ENCODE data around the gene RTF2. TPM values are rescaled to one million over a fixed set of nuclear protein-coding genes. Genes with fewer than 3 reads are reported as not detected.
A peak's percentile ranks its signal among the peaks of the same experiment; 100 is the strongest.

Gene RTF2
- total RNA-seq, 2 experiments from 2014 or later, result 70.3 to 76.3 TPM

- no peaks in the 10 kb centered on the region for H3K9me3 Mint-ChIP-seq
- H3K27me3 Mint-ChIP-seq, result no peaks in the 10 kb centered on the region
- peak overlapping the region; percentile 93 for H3K27ac Mint-ChIP-seq
- peaks cover 69% of the 10 kb centered on the region for H3K4me1 Mint-ChIP-seq
- peaks cover 21% of the 10 kb centered on the region for H3K36me3 Mint-ChIP-seq
- peak overlapping the region; percentile 79 for H3K4me3 Mint-ChIP-seq
- DNase-seq, result no peak
Measured at GRCh38 chr20:56429941-56430340, 38.5 kb upstream of the RTF2 start.

GRCh38 chr20:56430461-56430860 lies 38.0 kb upstream of the RTF2 start:
- peaks cover 21% of the 10 kb centered on the region for H3K36me3 Mint-ChIP-seq
- no peak for DNase-seq
- no peaks in the 10 kb centered on the region for H3K9me3 Mint-ChIP-seq
- peak overlapping the region; percentile 93 for H3K27ac Mint-ChIP-seq
- H3K27me3 Mint-ChIP-seq, result no peaks in the 10 kb centered on the region
- H3K4me3 Mint-ChIP-seq, result peak overlapping the region; percentile 79
- peaks cover 71% of the 10 kb centered on the region for H3K4me1 Mint-ChIP-seq

GRCh38 chr20:56430957-56431356 lies 37.5 kb upstream of the RTF2 start:
- peaks cover 71% of the 10 kb centered on the region for H3K4me1 Mint-ChIP-seq
- peak overlapping the region; percentile 19 for H3K27ac Mint-ChIP-seq
- H3K36me3 Mint-ChIP-seq, result peaks cover 21% of the 10 kb centered on the region
- H3K9me3 Mint-ChIP-seq, result no peaks in the 10 kb centered on the region
- no peak overlapping the region for H3K4me3 Mint-ChIP-seq
- no peaks in the 10 kb centered on the region for H3K27me3 Mint-ChIP-seq
- no peak for DNase-seq

- peaks cover 21% of the 10 kb centered on the region for H3K36me3 Mint-ChIP-seq
- peaks cover 69% of the 10 kb centered on the region for H3K4me1 Mint-ChIP-seq
- H3K27ac Mint-ChIP-seq, result no peak overlapping the region
- no peak overlapping the region for H3K4me3 Mint-ChIP-seq
- DNase-seq, result no peak
- H3K27me3 Mint-ChIP-seq, result no peaks in the 10 kb centered on the region
- no peaks in the 10 kb centered on the region for H3K9me3 Mint-ChIP-seq
Measured at GRCh38 chr20:56431471-56431870, 37.0 kb upstream of the RTF2 start.

GRCh38 chr20:56433221-56433879 lies 35.1 kb upstream of the RTF2 start:
- H3K4me3 Mint-ChIP-seq, result no peak overlapping the region
- peaks cover 26% of the 10 kb centered on the region for H3K36me3 Mint-ChIP-seq
- peaks cover 62% of the 10 kb centered on the region for H3K4me1 Mint-ChIP-seq
- no peaks in the 10 kb centered on the region for H3K9me3 Mint-ChIP-seq
- no peak for DNase-seq
- peak overlapping the region; percentile 85 for H3K27ac Mint-ChIP-seq
- H3K27me3 Mint-ChIP-seq, result no peaks in the 10 kb centered on the region

- Mint-ChIP-seq H3K9me3 (no peaks in the 10 kb centered on the region), H3K4me3 (no peak overlapping the region), H3K36me3 (peaks cover 26% of the 10 kb centered on the region), H3K27ac (peak overlapping the region; percentile 18), H3K27me3 (no peaks in the 10 kb centered on the region), H3K4me1 (peaks cover 60% of the 10 kb centered on the region)
- no peak for DNase-seq
Measured at GRCh38 chr20:56433880-56434255, 34.6 kb upstream of the RTF2 start.

- Mint-ChIP-seq H3K4me3 (no peak overlapping the region), H3K27me3 (no peaks in the 10 kb centered on the region), H3K9me3 (no peaks in the 10 kb centered on the region), H3K4me1 (peaks cover 59% of the 10 kb centered on the region), H3K27ac (peak overlapping the region; percentile 20), H3K36me3 (peaks cover 23% of the 10 kb centered on the region)
- DNase-seq, result no peak
Measured at GRCh38 chr20:56437196-56437960, 31.0 kb upstream of the RTF2 start.

GRCh38 chr20:56438284-56438683 lies 30.1 kb upstream of the RTF2 start:
- no peaks in the 10 kb centered on the region for H3K27me3 Mint-ChIP-seq
- H3K9me3 Mint-ChIP-seq, result no peaks in the 10 kb centered on the region
- H3K27ac Mint-ChIP-seq, result peak overlapping the region; percentile 46
- no peak for DNase-seq
- H3K4me1 Mint-ChIP-seq, result peaks cover 58% of the 10 kb centered on the region
- peaks cover 19% of the 10 kb centered on the region for H3K36me3 Mint-ChIP-seq
- no peak overlapping the region for H3K4me3 Mint-ChIP-seq

- DNase-seq, result peak; percentile 39
- Mint-ChIP-seq H3K36me3 (peaks cover 15% of the 10 kb centered on the region), H3K27ac (peak overlapping the region; percentile 93), H3K9me3 (no peaks in the 10 kb centered on the region), H3K4me1 (peaks cover 50% of the 10 kb centered on the region), H3K27me3 (no peaks in the 10 kb centered on the region), H3K4me3 (peak overlapping the region; percentile 61)
Measured at GRCh38 chr20:56439771-56440291, 28.6 kb upstream of the RTF2 start.

- peak overlapping the region; percentile 93 for H3K27ac Mint-ChIP-seq
- peaks cover 46% of the 10 kb centered on the region for H3K4me1 Mint-ChIP-seq
- no peaks in the 10 kb centered on the region for H3K27me3 Mint-ChIP-seq
- no peaks in the 10 kb centered on the region for H3K9me3 Mint-ChIP-seq
- peaks cover 15% of the 10 kb centered on the region for H3K36me3 Mint-ChIP-seq
- peak; percentile 73 for DNase-seq
- H3K4me3 Mint-ChIP-seq, result peak overlapping the region; percentile 61
Measured at GRCh38 chr20:56440346-56441007, 27.9 kb upstream of the RTF2 start.

- DNase-seq, result no peak
- Mint-ChIP-seq H3K36me3 (peaks cover 15% of the 10 kb centered on the region), H3K9me3 (no peaks in the 10 kb centered on the region), H3K4me1 (peaks cover 39% of the 10 kb centered on the region), H3K27me3 (no peaks in the 10 kb centered on the region), H3K27ac (peak overlapping the region; percentile 86), H3K4me3 (peak overlapping the region; percentile 40)
Measured at GRCh38 chr20:56442389-56443365, 25.8 kb upstream of the RTF2 start.

GRCh38 chr20:56443654-56444540 lies 24.5 kb upstream of the RTF2 start:
- Mint-ChIP-seq H3K27me3 (no peaks in the 10 kb centered on the region), H3K4me1 (peaks cover 35% of the 10 kb centered on the region), H3K9me3 (no peaks in the 10 kb centered on the region), H3K4me3 (no peak overlapping the region), H3K36me3 (peaks cover 12% of the 10 kb centered on the region), H3K27ac (peak overlapping the region; percentile 42)
- DNase-seq, result no peak

- no peaks in the 10 kb centered on the region for H3K27me3 Mint-ChIP-seq
- H3K27ac Mint-ChIP-seq, result no peak overlapping the region
- H3K9me3 Mint-ChIP-seq, result no peaks in the 10 kb centered on the region
- no peak overlapping the region for H3K4me3 Mint-ChIP-seq
- peaks cover 26% of the 10 kb centered on the region for H3K4me1 Mint-ChIP-seq
- no peak for DNase-seq
- H3K36me3 Mint-ChIP-seq, result peaks cover 12% of the 10 kb centered on the region
Measured at GRCh38 chr20:56445130-56445529, 23.3 kb upstream of the RTF2 start.

Data from activated naive CD8-positive, alpha-beta T cell treated with anti-CD3 and anti-CD28 coated beads for 36 hours (primary cell).